HCT116 (cell line): Measurements from ENCODE around the gene PCDHGB2. TPM values are rescaled to one million over a fixed set of nuclear protein-coding genes. Genes with fewer than 3 reads are reported as not detected.

Experiments
- ATAC-seq: fragments of 200-7000 bp; cut with Tn5 transposase; 2 replicates; pipeline ENCODE4 v1.9.1; 2020; ENCODE audit warnings: mild to moderate bottlenecking, moderate library complexity
- BruUV-seq: library from RNA; stranded (reverse); fragments of 400-500 nt; replicated peaks from 2 replicates; lab custom pipeline; 2021; lab: Mats Ljungman, UMichigan
- CTCF ChIA-PET: fragments of 300-600 bp; sonication (Branson Sonifier 250); formaldehyde crosslinking; loops from one replicate; lab custom pipeline; 2021; ENCODE audit warnings: antibody characterized with exemption; lab: Charles Lee
- POLR2A ChIA-PET: fragments of 300-600, 350-600 bp; sonication (Branson Sonifier 250); formaldehyde crosslinking; loops from one replicate; lab custom pipeline; 2021; ENCODE audit warnings: antibody characterized with exemption; lab: Charles Lee
- RAD21 ChIA-PET, 2 experiments: fragments of 300-600 bp; sonication (Branson Sonifier 250); formaldehyde crosslinking; loops; one replicate each; lab custom pipeline; 2023; ENCODE audit warnings: low total read pairs in 2 of 2; ENCODE audit not compliant: uncharacterized antibody in 2 of 2, unreplicated experiment in 2 of 2, low non-redundant PET in 1 of 2; lab: Charles Lee
- DNase-seq: peaks from one replicate; pipeline ENCODE4 v3.0.0-alpha.2; 2010; ENCODE audit warnings: low read depth, low spot score
- H2AFZ ChIP-seq: fragments of 200-600 bp; shearing (Covaris generic), sonication (generic); 2 replicates; pipeline ENCODE4 v1.6.1; 2017; ENCODE audit warnings: low read depth, mixed run types, mixed read lengths, antibody characterized with exemption, low read length; ENCODE audit not compliant: poor library complexity, severe bottlenecking
- H3K27ac ChIP-seq: 2 replicates; pipeline ENCODE4 v1.5.1; 2012; ENCODE audit warnings: low read depth, low read length
- H3K27me3 ChIP-seq: fragments of 200-600 bp; sonication (generic); 2 replicates; pipeline ENCODE4 v1.6.1; 2016; ENCODE audit warnings: mixed run types, low read length, mixed read lengths; ENCODE audit not compliant: insufficient read depth
- H3K36me3 ChIP-seq, 2 experiments: fragments of 200-500 bp in 1 of 2; fragments of 200-600 bp in 1 of 2; sonication (Bioruptor generic) in 1 of 2; sonication (generic) in 1 of 2; 2 replicates each; pipeline versions ENCODE4 v1.5.1 to v1.6.1; 2014 to 2016; ENCODE audit warnings: low read length in 2 of 2, inconsistent platforms in 1 of 2, mixed read lengths in 1 of 2, mixed run types in 1 of 2; ENCODE audit not compliant: insufficient read depth in 2 of 2, control insufficient read depth in 1 of 2
- H3K4me1 ChIP-seq, 2 experiments: fragments of 200-600 bp in 1 of 2; sonication (generic) in 1 of 2; 2 replicates each; pipeline versions ENCODE4 v1.5.1 to v1.6.1; 2012 to 2017; ENCODE audit warnings: low read length in 2 of 2, inconsistent platforms in 1 of 2, mild to moderate bottlenecking in 1 of 2, mixed read lengths in 1 of 2, mixed run types in 1 of 2, moderate library complexity in 1 of 2; ENCODE audit not compliant: insufficient read depth in 2 of 2, control insufficient read depth in 1 of 2
- H3K4me2 ChIP-seq: fragments of 200-600 bp; sonication (generic); 2 replicates; pipeline ENCODE4 v1.6.1; 2017; ENCODE audit warnings: mixed run types, low read length, mixed read lengths
- H3K4me3 ChIP-seq, 2 experiments: fragments of 200-600 bp in 1 of 2; sonication (generic) in 1 of 2; replicated peaks in 1 of 2; 2 replicates each; pipeline ENCODE4 v1.5.1; 2011 to 2016; ENCODE audit warnings: low read length in 2 of 2, control low read depth in 1 of 2, low read depth in 1 of 2, mild to moderate bottlenecking in 1 of 2, mixed read lengths in 1 of 2, mixed run types in 1 of 2
- H3K79me2 ChIP-seq: fragments of 200-600 bp; sonication (generic); 2 replicates; pipeline ENCODE4 v1.6.1; 2017; ENCODE audit warnings: mild to moderate bottlenecking, mixed run types, low read length, moderate library complexity, mixed read lengths; ENCODE audit not compliant: insufficient read depth
- H3K9ac ChIP-seq: fragments of 200-600 bp; sonication (generic); 2 replicates; pipeline ENCODE4 v1.6.1; 2016; ENCODE audit warnings: low read length, mixed read lengths
- H3K9me2 ChIP-seq: fragments of 200-600 bp; sonication (generic), shearing (Covaris generic); 2 replicates; pipeline ENCODE4 v1.6.1; 2017; ENCODE audit warnings: mixed run types, mild to moderate bottlenecking, moderate library complexity; ENCODE audit not compliant: insufficient read depth
- H3K9me3 ChIP-seq, 2 experiments: fragments of 200-500 bp in 1 of 2; fragments of 200-600 bp in 1 of 2; sonication (Bioruptor generic) in 1 of 2; sonication (generic) in 1 of 2; 2 replicates each; pipeline ENCODE4 v1.6.1; 2014 to 2017; ENCODE audit warnings: low read length in 2 of 2, mixed read lengths in 2 of 2, inconsistent platforms in 1 of 2, low read depth in 1 of 2, mild to moderate bottlenecking in 1 of 2, mixed run types in 1 of 2, moderate library complexity in 1 of 2; ENCODE audit not compliant: control insufficient read depth in 1 of 2, insufficient read depth in 1 of 2
- H4K20me1 ChIP-seq: fragments of 200-600 bp; sonication (generic), shearing (Covaris generic); 2 replicates; pipeline ENCODE4 v1.6.1; 2017; ENCODE audit warnings: mixed run types, mild to moderate bottlenecking, moderate library complexity; ENCODE audit not compliant: insufficient read depth
- CEBPB ChIP-seq: IDR thresholded peaks from 2 replicates; pipeline ENCODE4 v1.6.1; 2012; ENCODE audit warnings: low read depth
- ELF1 ChIP-seq: IDR thresholded peaks from 2 replicates; pipeline ENCODE4 v1.6.1; 2012; ENCODE audit warnings: low read depth, borderline replicate concordance
- EZH2 ChIP-seq: fragments of 200-600 bp; sonication (generic); IDR thresholded peaks from 2 replicates; pipeline ENCODE4 v1.6.1; 2017; ENCODE audit warnings: antibody characterized with exemption, mixed run types
- EZH2phosphoT487 ChIP-seq: fragments of 200-600 bp; IDR thresholded peaks from 2 replicates; pipeline ENCODE4 v1.6.1; 2018; ENCODE audit warnings: antibody characterized with exemption, borderline replicate concordance
- POLR2AphosphoS5 ChIP-seq: IDR thresholded peaks from 2 replicates; pipeline ENCODE4 v1.6.1; 2011; ENCODE audit warnings: mild to moderate bottlenecking, low read depth, low read length, moderate library complexity
- RAD21 ChIP-seq: IDR thresholded peaks from 2 replicates; pipeline ENCODE4 v1.6.1; 2012; ENCODE audit warnings: low read depth, mild to moderate bottlenecking
- SP1 ChIP-seq: IDR thresholded peaks from 2 replicates; pipeline ENCODE4 v1.6.1; 2012; ENCODE audit warnings: low read depth
- SRF ChIP-seq: IDR thresholded peaks from 2 replicates; pipeline ENCODE4 v1.6.1; 2012; ENCODE audit warnings: low read depth
- TCF7L2 ChIP-seq: IDR thresholded peaks from 2 replicates; pipeline ENCODE4 v1.7.0; 2011; ENCODE audit warnings: borderline replicate concordance, inconsistent platforms; ENCODE audit not compliant: insufficient read depth, insufficient read length; ENCODE audit errors: extremely low read depth
- YY1 ChIP-seq: IDR thresholded peaks from 2 replicates; pipeline ENCODE4 v1.6.1; 2011; ENCODE audit warnings: low read length, low read depth, moderate library complexity, mild to moderate bottlenecking; ENCODE audit not compliant: insufficient replicate concordance; ENCODE audit errors: extremely low read depth
- ZBTB33 ChIP-seq: IDR thresholded peaks from 2 replicates; pipeline ENCODE4 v1.6.1; 2011; ENCODE audit warnings: mild to moderate bottlenecking, low read length, moderate library complexity; ENCODE audit not compliant: insufficient replicate concordance; ENCODE audit errors: extremely low read depth
- ZNF274 ChIP-seq: fragments of 200-500 bp; sonication (Bioruptor generic); IDR thresholded peaks from 2 replicates; pipeline ENCODE4 v1.6.1; 2014; ENCODE audit warnings: mild to moderate bottlenecking, low read depth, low read length, inconsistent platforms
- intact Hi-C: fragments of 100-400 bp; cut with micrococcal nuclease; formaldehyde crosslinking; loops from 2 replicates; pipeline ENCODE4 v1.10.0; 2022
- total RNA-seq: library from RNA; stranded (reverse); gene quantifications from one replicate; pipeline ENCODE4 v1.2.1, GENCODE V29; 2021; ENCODE audit not compliant: unreplicated experiment

Gene PCDHGB2
- total RNA-seq, 1 experiment from 2014 or later = 0.34 TPM

- no peak overlapping the region for H3K4me2 ChIP-seq
- no peak for DNase-seq
- no peaks in the 10 kb centered on the region for H4K20me1 ChIP-seq
- intact Hi-C loops = no loop called here
- H2AFZ ChIP-seq = no peak overlapping the region
- ChIA-PET POLR2A (no interaction called here), CTCF (no interaction called here), RAD21 (no interaction called here)
- TF ChIP-seq POLR2AphosphoS5 = no peak
- no peak for TF ChIP-seq TCF7L2
- TF ChIP-seq ZNF274 = no peak
- TF ChIP-seq ELF1 = no peak
- no peak for TF ChIP-seq CEBPB
- no peak for TF ChIP-seq SRF
- no peak for TF ChIP-seq SP1
- TF ChIP-seq RAD21 = no peak
- TF ChIP-seq ZBTB33 = no peak
- no peak for TF ChIP-seq EZH2
- TF ChIP-seq YY1 = no peak
- TF ChIP-seq EZH2phosphoT487 = no peak
- H3K36me3 ChIP-seq = no peaks in the 10 kb centered on the region
- no peak overlapping the region for H3K9ac ChIP-seq
- no TSS peak for BruUV-seq
- no peak overlapping the region for H3K27ac ChIP-seq
- no peaks in the 10 kb centered on the region for H3K4me1 ChIP-seq
- no peaks in the 10 kb centered on the region; a peak in 2 of 4 replicates for H3K9me3 ChIP-seq
- H3K27me3 ChIP-seq = no peaks in the 10 kb centered on the region
- no peak for ATAC-seq
- no peaks in the 10 kb centered on the region for H3K79me2 ChIP-seq
- no peak overlapping the region for H3K4me3 ChIP-seq
- H3K9me2 ChIP-seq = no peaks in the 10 kb centered on the region
Observed at GRCh38 chr5:141384471-141385267, 24.9 kb downstream of the PCDHGB2 start.
